Keratinocyte (primary cell): ENCODE data around the gene C1orf174. TPM values are rescaled to one million over a fixed set of nuclear protein-coding genes. Genes with fewer than 3 reads are reported as not detected.

Source experiments
- DNase-seq: peaks from one replicate; pipeline ENCODE4 v3.0.0-alpha.2; 2011; ENCODE audit warnings: low read depth, missing footprints, low spot score
- FAIRE-seq: peaks from 2 replicates; lab custom pipeline; 2011; peaks lifted over from hg19 to GRCh38; lab: Jason Lieb, UNC
- H2AFZ ChIP-seq: 2 replicates; pipeline ENCODE4 v1.6.0; 2012; ENCODE audit warnings: low read length, control low read depth, inconsistent platforms; ENCODE audit not compliant: control insufficient read depth
- H3K27ac ChIP-seq: 2 replicates; pipeline ENCODE4 v1.5.1; 2011; ENCODE audit warnings: low read length; ENCODE audit not compliant: control insufficient read depth, insufficient read depth
- H3K27me3 ChIP-seq: 3 replicates; pipeline ENCODE4 v1.6.0; 2011; ENCODE audit warnings: low read length; ENCODE audit not compliant: control insufficient read depth, insufficient read depth; ENCODE audit errors: extremely low read depth
- H3K36me3 ChIP-seq, 2 experiments: 2 replicates in 1 of 2; 3 replicates in 1 of 2; pipeline ENCODE4 v1.5.1; 2011; ENCODE audit warnings: low read length in 2 of 2, mild to moderate bottlenecking in 1 of 2; ENCODE audit not compliant: control insufficient read depth in 2 of 2, insufficient read depth in 2 of 2; ENCODE audit errors: extremely low read depth in 1 of 2
- H3K4me1 ChIP-seq: 3 replicates; pipeline ENCODE4 v1.5.1; 2011; ENCODE audit warnings: low read length; ENCODE audit not compliant: control insufficient read depth, insufficient read depth; ENCODE audit errors: extremely low read depth
- H3K4me2 ChIP-seq: 3 replicates; pipeline ENCODE4 v1.6.0; 2011; ENCODE audit warnings: low read depth, low read length; ENCODE audit not compliant: control insufficient read depth, insufficient read depth; ENCODE audit errors: extremely low read depth
- H3K4me3 ChIP-seq, 3 experiments: fragments of 200-600 bp in 1 of 3; sonication (generic) in 1 of 3; 2 replicates in 2 of 3; 3 replicates in 1 of 3; pipeline ENCODE4 v1.5.1; 2011 to 2016; ENCODE audit warnings: low read length in 3 of 3, mild to moderate bottlenecking in 3 of 3, control low read depth in 2 of 3, inconsistent platforms in 1 of 3, low read depth in 1 of 3, mixed read lengths in 1 of 3, mixed run types in 1 of 3, moderate library complexity in 1 of 3; ENCODE audit not compliant: control insufficient read depth in 2 of 3, insufficient read depth in 2 of 3; ENCODE audit errors: extremely low read depth in 1 of 3
- H3K79me2 ChIP-seq: 2 replicates; pipeline ENCODE4 v1.6.0; 2012; ENCODE audit warnings: low read length; ENCODE audit not compliant: control insufficient read depth, insufficient read depth
- H3K9ac ChIP-seq: 3 replicates; pipeline ENCODE4 v1.6.0; 2011; ENCODE audit warnings: low read length; ENCODE audit not compliant: control insufficient read depth, insufficient read depth; ENCODE audit errors: extremely low read depth
- H3K9me1 ChIP-seq: 3 replicates; pipeline ENCODE4 v1.6.0; 2011; ENCODE audit warnings: low read length; ENCODE audit not compliant: control insufficient read depth, insufficient read depth; ENCODE audit errors: extremely low read depth
- H3K9me3 ChIP-seq: 2 replicates; pipeline ENCODE4 v1.5.1; 2012; ENCODE audit warnings: low read depth, low read length; ENCODE audit not compliant: control insufficient read depth
- H4K20me1 ChIP-seq: 3 replicates; pipeline ENCODE4 v1.6.0; 2011; ENCODE audit warnings: low read length; ENCODE audit not compliant: control insufficient read depth, insufficient read depth; ENCODE audit errors: extremely low read depth
- CTCF ChIP-seq, 3 experiments: IDR thresholded peaks in 1 of 3; conservative IDR thresholded peaks in 1 of 3; optimal IDR thresholded peaks in 1 of 3; 2 replicates in 2 of 3; 3 replicates in 1 of 3; pipeline versions ENCODE3 to v1.5.1; 2011; ENCODE audit warnings: low read length in 3 of 3, mild to moderate bottlenecking in 3 of 3, moderate library complexity in 2 of 3, control low read depth in 1 of 3, inconsistent platforms in 1 of 3; ENCODE audit not compliant: insufficient read depth in 2 of 3; ENCODE audit errors: extremely low read depth in 1 of 3
- EZH2 ChIP-seq: IDR thresholded peaks from one replicate; pipeline ENCODE4 v1.6.1; 2012; ENCODE audit warnings: inconsistent platforms, mild to moderate bottlenecking, low read length, moderate library complexity
- dilution Hi-C: fragments of 300-500 bp; cut with MboI; formaldehyde crosslinking; loops from one replicate; pipeline ENCODE4 v1.7.0; 2020; ENCODE audit warnings: low sequenced_read_pairs; ENCODE audit not compliant: extremely low pct_ligation_motif_present
- polyA plus RNA-seq, 5 experiments: library from polyadenylated mRNA; depleted of rRNA in 3 of 5; stranded (reverse) in 3 of 5; stranded (forward) in 1 of 5; unstranded in 1 of 5; fragments of >200 nt; gene quantifications; 1 replicate in 1 of 5; 2 replicates in 3 of 5; 3 replicates in 1 of 5; pipeline versions ENCODE4 v1.2.1 to v1.2.3, GENCODE V29; 2011 to 2012; ENCODE audit warnings: missing spikeins in 2 of 5, low read depth in 1 of 5, low replicate concordance in 1 of 5

Gene C1orf174
- polyA plus RNA-seq, 1 donor (not counting 4 experiments of a cell fraction or from before 2014, with no cell fraction given), result 26.8 TPM

GRCh38 chr1:3940754-3941345 lies 40.8 kb upstream of the C1orf174 start:
- no peaks in the 10 kb centered on the region for H3K9me1 ChIP-seq
- no peak overlapping the region for H3K4me2 ChIP-seq
- no peaks in the 10 kb centered on the region for H4K20me1 ChIP-seq
- no peak overlapping the region for H3K27ac ChIP-seq
- DNase-seq (no peak), FAIRE-seq (no peak)
- no peaks in the 10 kb centered on the region for H3K4me1 ChIP-seq
- H3K4me3 ChIP-seq, result no peak overlapping the region
- peaks cover 4% of the 10 kb centered on the region for H3K27me3 ChIP-seq
- no peaks in the 10 kb centered on the region for H3K9me3 ChIP-seq
- TF ChIP-seq CTCF (optimal IDR thresholded peaks at IDR 0.05 in 1 of 3, IDR thresholded peaks at IDR 0.05 in 1 of 3, conservative IDR thresholded peaks at IDR 0.05 in 1 of 3; ENCODE audit: extremely low read depth in 1 of 3, insufficient read depth in 2 of 3, low read length in 3 of 3) (no peak), EZH2 (no peak)
- no peak overlapping the region for H3K9ac ChIP-seq
- H2AFZ ChIP-seq, result no peak overlapping the region
- no peaks in the 10 kb centered on the region for H3K79me2 ChIP-seq
- H3K36me3 ChIP-seq, result no peaks in the 10 kb centered on the region
- dilution Hi-C loops, result no loop called here

GRCh38 chr1:3940081-3940753 lies 40.1 kb upstream of the C1orf174 start:
- peaks cover 4% of the 10 kb centered on the region for H3K27me3 ChIP-seq
- dilution Hi-C loops, result no loop called here
- H3K79me2 ChIP-seq, result no peaks in the 10 kb centered on the region
- no peaks in the 10 kb centered on the region for H3K4me1 ChIP-seq
- no peak overlapping the region for H3K4me3 ChIP-seq
- no peaks in the 10 kb centered on the region for H3K36me3 ChIP-seq
- no peak overlapping the region for H3K27ac ChIP-seq
- no peak for TF ChIP-seq EZH2
- no peak for TF ChIP-seq CTCF (optimal IDR thresholded peaks at IDR 0.05 in 1 of 3, IDR thresholded peaks at IDR 0.05 in 1 of 3, conservative IDR thresholded peaks at IDR 0.05 in 1 of 3; ENCODE audit: extremely low read depth in 1 of 3, insufficient read depth in 2 of 3, low read length in 3 of 3)
- no peaks in the 10 kb centered on the region for H3K9me1 ChIP-seq
- DNase-seq, result no peak
- FAIRE-seq, result no peak
- H3K4me2 ChIP-seq, result no peak overlapping the region
- no peaks in the 10 kb centered on the region for H4K20me1 ChIP-seq
- no peaks in the 10 kb centered on the region for H3K9me3 ChIP-seq
- no peak overlapping the region for H3K9ac ChIP-seq
- H2AFZ ChIP-seq, result no peak overlapping the region
